NCI-H510A (cell line): ENCODE data around the gene ACTBL2.
"Not testable (repeated sequence)": the region's sequence is repeated elsewhere in the genome, so short reads cannot be mapped to it uniquely, and the experiment has no call there.

Source experiments
- DNase-seq: peaks from one replicate; lab custom pipeline; 2025; lab: John Stamatoyannopoulos, UW

ACTBL2 gene

DNA sequence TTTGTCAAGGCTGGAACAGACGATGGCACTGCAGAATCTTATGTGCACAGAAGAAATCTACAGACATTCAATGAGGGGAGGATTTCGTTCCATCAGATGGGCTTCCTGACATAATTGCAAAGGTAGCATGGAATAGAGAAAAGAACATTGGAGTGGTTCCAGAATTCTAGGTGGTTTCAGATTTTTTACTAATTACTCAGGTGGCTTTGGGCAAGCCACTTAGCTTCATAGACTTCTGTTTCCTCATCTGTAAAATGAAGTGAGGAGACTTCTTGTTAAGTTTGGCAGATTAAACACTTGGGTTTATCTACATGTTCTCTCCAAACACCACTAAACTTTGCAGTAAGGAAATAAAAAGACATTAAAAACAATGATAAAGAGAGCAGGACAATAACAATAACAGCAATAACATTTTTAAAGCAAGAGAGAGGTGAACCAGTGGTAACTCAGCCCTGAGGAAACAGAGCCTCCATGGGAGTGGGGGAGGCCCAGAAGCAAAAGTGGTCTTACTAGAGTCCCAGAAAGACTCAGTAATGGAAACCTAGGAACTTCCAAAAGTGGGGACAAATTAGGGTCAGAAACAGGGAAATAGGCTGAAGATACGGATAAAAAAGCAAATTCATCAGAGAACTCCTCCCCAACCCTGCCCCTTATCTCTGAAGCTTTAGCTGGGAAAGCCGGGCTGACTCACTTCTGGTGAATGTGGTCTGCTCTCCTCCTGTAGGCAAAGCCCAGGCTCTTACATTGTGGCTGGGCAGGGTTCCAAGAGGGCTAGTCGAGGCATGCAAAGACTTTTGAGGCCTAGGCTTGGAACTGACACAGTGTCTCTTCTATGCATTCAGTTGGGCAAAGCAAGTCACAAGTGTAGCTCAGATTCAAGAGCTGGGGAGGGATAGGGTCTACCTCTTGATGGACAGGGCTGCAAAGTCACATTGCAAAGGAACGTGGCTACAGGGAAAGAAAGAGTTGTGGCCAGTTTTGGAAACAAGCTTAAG, 11.8 kb upstream of the ACTBL2 start:
- peak; percentile 10 for DNase-seq

DNA sequence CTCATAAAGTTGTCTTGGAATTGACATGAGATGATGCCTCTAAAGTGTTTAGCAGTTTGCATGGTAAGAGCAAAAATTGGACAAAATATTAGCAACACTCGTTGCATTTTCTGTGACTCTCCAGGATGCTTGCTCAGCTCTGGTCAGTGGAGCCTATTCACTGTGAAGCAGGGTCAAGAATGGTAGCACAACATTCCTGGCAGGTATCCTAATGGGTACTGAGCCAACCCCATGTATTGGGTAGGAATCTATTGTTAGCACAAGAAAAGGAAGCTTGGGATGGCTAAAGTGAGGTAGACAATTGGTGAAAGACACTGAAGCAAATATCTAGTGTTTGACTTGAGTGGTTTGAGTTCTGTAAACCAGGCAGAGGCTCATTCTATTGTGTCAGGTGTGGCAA, 10.4 kb upstream of the ACTBL2 start:
- no peak for DNase-seq

DNA sequence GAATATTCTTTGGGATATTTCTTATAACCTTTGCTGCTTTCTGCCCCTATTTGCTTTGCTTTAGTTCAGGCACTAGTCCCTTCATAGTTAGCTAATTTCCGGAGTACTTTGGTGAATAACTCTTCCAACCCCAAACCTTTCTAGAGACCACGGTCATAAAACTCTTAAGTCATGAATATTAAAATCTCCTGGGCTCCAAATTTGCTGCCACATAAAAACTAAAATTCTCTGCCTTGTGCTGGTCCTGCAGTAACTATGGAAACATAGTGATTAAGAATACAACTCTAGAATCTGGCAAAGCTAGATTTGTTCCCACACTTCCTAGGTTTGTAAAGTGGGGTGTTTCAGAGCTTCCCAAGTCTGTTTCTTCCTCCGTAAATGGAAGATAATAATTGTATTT, 10.0 kb upstream of the ACTBL2 start:
- no peak for DNase-seq

- no peak for DNase-seq
Measured at GRCh38 chr5:57491369-57491965, 8.9 kb upstream of the ACTBL2 start.

- no peak for DNase-seq
Measured at GRCh38 chr5:57488215-57488955, 5.8 kb upstream of the ACTBL2 start.

DNA sequence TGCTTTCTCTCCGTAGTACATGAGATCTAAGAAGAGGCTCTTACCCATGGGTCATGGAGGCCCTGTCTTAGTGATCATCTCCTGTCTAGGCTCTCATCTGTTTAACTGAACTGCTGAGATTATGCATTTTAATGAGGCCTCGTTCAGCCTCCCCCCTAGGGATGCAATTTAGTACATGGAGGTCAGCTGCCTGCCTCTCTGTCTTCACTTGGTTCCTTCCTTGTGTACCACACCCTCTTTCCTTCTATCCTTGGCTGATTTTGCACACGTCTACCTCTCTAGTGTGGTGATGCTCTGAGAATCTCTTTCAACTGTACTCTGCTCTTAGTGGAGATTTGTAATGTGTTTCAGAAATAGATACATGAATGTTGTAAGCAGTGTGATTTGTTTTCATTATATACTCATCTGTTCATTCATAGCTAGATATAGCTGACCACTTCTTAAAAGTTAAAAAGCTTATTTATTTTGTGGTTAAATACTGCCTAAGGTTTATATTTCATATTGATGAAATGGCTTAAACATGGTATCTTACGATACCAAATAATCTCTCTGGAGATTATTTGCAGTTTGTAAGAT, 3.5 kb upstream of the ACTBL2 start:
- no peak for DNase-seq

DNA sequence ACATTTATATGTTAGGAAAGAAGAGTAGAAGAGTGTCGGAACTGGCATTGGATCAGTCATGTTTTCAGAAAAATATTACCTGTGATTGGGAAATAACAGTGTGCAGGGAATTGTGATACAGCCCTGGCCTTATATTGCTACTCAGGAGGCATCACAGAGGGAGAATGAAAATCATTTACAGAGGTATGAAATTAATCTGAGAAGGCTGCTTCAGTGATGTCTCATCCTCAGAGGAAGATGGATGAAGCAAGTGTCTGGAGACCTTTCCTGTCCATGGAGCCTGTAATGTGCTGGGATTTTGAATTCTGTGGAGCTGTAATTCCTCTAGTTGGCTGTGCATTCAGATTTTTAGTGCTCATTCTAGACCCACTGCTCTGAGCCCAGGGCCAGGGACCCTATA, 3.8 kb downstream of the ACTBL2 start:
- DNase-seq, result no peak

- no peak for DNase-seq
Measured at GRCh38 chr5:57476601-57477056, 6.0 kb downstream of the ACTBL2 start.

GRCh38 chr5:57470339-57470738, 12.3 kb downstream of the ACTBL2 start:
- DNase-seq, result no peak

GRCh38 chr5:57468481-57469163, 14.0 kb downstream of the ACTBL2 start:
- DNase-seq, result no peak

GRCh38 chr5:57466544-57466943, 16.1 kb downstream of the ACTBL2 start:
- DNase-seq, result no peak

DNA sequence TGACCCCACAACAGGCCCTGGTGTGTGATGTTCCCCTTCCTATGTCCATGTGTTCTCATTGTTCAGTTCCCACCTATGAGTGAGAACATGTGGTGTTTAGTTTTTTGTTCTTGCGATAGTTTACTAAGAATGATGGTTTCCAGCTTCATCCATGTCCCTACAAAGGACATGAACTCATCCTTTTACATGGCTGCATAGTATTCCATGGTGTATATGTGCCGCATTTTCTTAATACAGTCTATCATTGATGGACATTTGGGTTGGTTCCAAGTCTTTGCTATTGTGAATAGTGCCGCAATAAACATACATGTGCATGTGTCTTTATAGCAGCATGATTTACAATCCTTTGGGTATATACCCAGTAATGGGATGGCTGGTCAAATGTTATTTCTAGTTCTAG, 22.6 kb downstream of the ACTBL2 start:
- not testable (repeated sequence) for DNase-seq

- no peak for DNase-seq
Measured at GRCh38 chr5:57458443-57458842, 24.2 kb downstream of the ACTBL2 start.

DNA sequence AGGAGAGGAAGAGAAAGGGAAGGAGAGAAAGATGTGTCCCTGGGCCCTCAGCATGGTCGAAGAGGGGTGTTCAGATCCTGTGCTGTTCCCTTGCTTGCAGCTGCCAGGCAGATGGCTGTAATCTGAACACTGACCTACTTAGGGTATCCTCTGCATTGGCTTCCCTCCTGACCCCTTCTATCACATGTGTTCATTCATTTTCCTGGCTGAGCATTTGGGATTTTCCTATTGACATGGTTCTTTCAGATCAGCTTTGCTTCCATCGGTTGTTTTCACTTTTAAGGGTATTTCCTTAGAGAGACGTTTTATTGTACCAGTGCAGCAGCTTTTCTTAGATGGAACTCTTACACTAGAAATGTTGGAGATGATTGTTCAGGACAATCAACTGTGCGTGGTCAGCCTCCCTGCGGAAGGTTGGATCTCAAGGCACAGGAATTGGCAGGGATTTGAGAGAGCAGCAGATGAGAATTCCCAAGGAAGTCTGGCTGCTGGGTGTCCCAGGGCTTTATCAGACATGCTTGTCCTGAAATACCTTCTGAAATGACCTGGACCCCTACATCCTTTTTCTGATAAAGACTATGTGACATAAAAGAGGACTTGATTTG, 26.0 kb downstream of the ACTBL2 start:
- no peak for DNase-seq

DNA sequence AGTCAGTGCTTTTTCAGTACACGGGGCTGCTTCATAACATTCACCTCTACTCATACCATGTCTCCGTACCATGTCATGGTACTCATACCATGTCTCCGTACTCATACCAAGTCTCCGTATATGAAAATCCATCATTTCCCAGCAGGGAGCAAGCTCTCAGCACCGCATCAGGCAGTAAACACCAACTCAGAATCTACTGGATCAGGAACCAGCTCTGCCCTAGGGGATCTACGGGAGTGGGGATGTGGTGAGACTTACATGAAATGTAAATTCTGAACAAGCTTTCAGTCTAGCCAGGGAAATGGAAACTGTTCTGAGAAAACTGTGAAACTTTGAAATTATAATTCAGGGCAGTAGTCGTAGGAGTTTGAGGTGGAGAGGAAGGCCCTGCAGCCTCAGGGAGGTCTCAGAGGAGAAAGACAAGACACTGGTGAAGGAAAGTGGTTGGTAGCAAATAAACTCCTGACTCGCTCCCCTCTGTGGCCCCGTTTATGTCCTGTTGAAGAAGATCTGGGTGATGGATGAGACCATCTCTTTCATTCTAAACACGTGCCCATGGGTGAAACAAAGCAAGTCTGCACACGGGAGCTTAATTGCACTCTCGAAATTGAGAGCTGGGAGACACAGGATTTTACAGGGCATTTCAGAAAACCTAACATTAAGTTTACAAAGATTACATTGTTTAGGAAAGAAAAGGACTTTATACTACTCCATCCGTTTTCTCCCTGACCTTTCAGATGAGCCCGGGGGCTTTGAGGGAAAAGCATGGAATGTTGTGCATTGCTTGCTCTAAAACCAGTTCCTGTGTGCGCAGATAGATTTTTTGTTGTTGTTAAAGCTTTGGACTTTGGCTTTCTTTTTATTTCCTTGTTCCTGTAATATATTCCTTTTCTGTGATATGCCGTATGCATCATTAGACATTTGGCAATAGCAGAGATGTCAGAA, 26.8 kb downstream of the ACTBL2 start:
- no peak for DNase-seq

GRCh38 chr5:57454896-57455295, 27.7 kb downstream of the ACTBL2 start:
- no peak for DNase-seq

- DNase-seq, result no peak
Measured at GRCh38 chr5:57453728-57454127, 28.9 kb downstream of the ACTBL2 start.

- DNase-seq, result no peak
Measured at GRCh38 chr5:57452885-57453284, 29.7 kb downstream of the ACTBL2 start.

- no peak for DNase-seq
Measured at GRCh38 chr5:57450991-57451876, 31.4 kb downstream of the ACTBL2 start.
